ENCODE data around the gene GATA3.
A peak's percentile ranks its signal among the peaks of the same experiment; 100 is the strongest.

GATA3 gene

GRCh38 chr10:8049045-8049864 lies 5.2 kb upstream of the GATA3 start:
- Histone ChIP-seq H3K4me1 (ENCODE audit: control insufficient read depth, insufficient read depth, low read length) (peaks cover 46% of the 10 kb centered on the region), H3K4me3 (ENCODE audit: low read length) (peak overlapping the region; percentile 66)

GRCh38 chr10:8049865-8050555 lies 4.5 kb upstream of the GATA3 start:
- peaks cover 41% of the 10 kb centered on the region for H3K4me1 ChIP-seq (ENCODE audit: control insufficient read depth, insufficient read depth, low read length)
- no peaks in the 10 kb centered on the region for H3K9me3 ChIP-seq (replicated peaks; ENCODE audit: low read length)
- H3K9ac ChIP-seq (ENCODE audit: low read depth, low read length): no peak overlapping the region

More at GRCh38 chr10:8049045-8049864, 5.2 kb upstream of the GATA3 start:
- Histone ChIP-seq H3K9me3 (replicated peaks; ENCODE audit: low read length) (no peaks in the 10 kb centered on the region), H3K27me3 (ENCODE audit: control insufficient read depth, insufficient read depth, low read length) (peaks cover 88% of the 10 kb centered on the region), H3K9ac (ENCODE audit: low read depth, low read length) (no peak overlapping the region), H3K36me3 (ENCODE audit: insufficient read depth, low read length) (no peaks in the 10 kb centered on the region), H3K4me2 (ENCODE audit: low read length) (peak overlapping the region; percentile 97)

GRCh38 chr10:8050556-8051108 lies 3.9 kb upstream of the GATA3 start:
- Histone ChIP-seq H3K27me3 (ENCODE audit: control insufficient read depth, insufficient read depth, low read length) (peaks cover 74% of the 10 kb centered on the region), H3K4me1 (ENCODE audit: control insufficient read depth, insufficient read depth, low read length) (peaks cover 37% of the 10 kb centered on the region)

More at GRCh38 chr10:8049865-8050555, 4.5 kb upstream of the GATA3 start:
- H3K36me3 ChIP-seq (ENCODE audit: insufficient read depth, low read length): no peaks in the 10 kb centered on the region
- H3K27me3 ChIP-seq (ENCODE audit: control insufficient read depth, insufficient read depth, low read length): peaks cover 81% of the 10 kb centered on the region
- H3K4me2 ChIP-seq (ENCODE audit: low read length): peak overlapping the region; percentile 97
- peak overlapping the region; percentile 66 for H3K4me3 ChIP-seq (ENCODE audit: low read length)

GRCh38 chr10:8051109-8051821 lies 3.2 kb upstream of the GATA3 start:
- H3K9me3 ChIP-seq (replicated peaks; ENCODE audit: low read length): no peaks in the 10 kb centered on the region
- peaks cover 35% of the 10 kb centered on the region for H3K4me1 ChIP-seq (ENCODE audit: control insufficient read depth, insufficient read depth, low read length)
- peaks cover 68% of the 10 kb centered on the region for H3K27me3 ChIP-seq (ENCODE audit: control insufficient read depth, insufficient read depth, low read length)
- H3K36me3 ChIP-seq (ENCODE audit: insufficient read depth, low read length): no peaks in the 10 kb centered on the region
- H3K4me3 ChIP-seq (ENCODE audit: low read length): no peak overlapping the region
- H3K4me2 ChIP-seq (ENCODE audit: low read length): peak overlapping the region; percentile 97
- no peak overlapping the region for H3K9ac ChIP-seq (ENCODE audit: low read depth, low read length)

More at GRCh38 chr10:8050556-8051108, 3.9 kb upstream of the GATA3 start:
- no peaks in the 10 kb centered on the region for H3K9me3 ChIP-seq (replicated peaks; ENCODE audit: low read length)
- no peaks in the 10 kb centered on the region for H3K36me3 ChIP-seq (ENCODE audit: insufficient read depth, low read length)
- peak overlapping the region; percentile 97 for H3K4me2 ChIP-seq (ENCODE audit: low read length)
- no peak overlapping the region for H3K9ac ChIP-seq (ENCODE audit: low read depth, low read length)
- H3K4me3 ChIP-seq (ENCODE audit: low read length): peak overlapping the region; percentile 66

- Histone ChIP-seq H3K36me3 (ENCODE audit: insufficient read depth, low read length) (no peaks in the 10 kb centered on the region), H3K4me3 (ENCODE audit: low read length) (no peak overlapping the region), H3K9ac (ENCODE audit: low read depth, low read length) (no peak overlapping the region), H3K9me3 (replicated peaks; ENCODE audit: low read length) (no peaks in the 10 kb centered on the region), H3K4me1 (ENCODE audit: control insufficient read depth, insufficient read depth, low read length) (peaks cover 35% of the 10 kb centered on the region), H3K4me2 (ENCODE audit: low read length) (peak overlapping the region; percentile 90), H3K27me3 (ENCODE audit: control insufficient read depth, insufficient read depth, low read length) (peaks cover 62% of the 10 kb centered on the region)
These were observed 2.6 kb upstream of the GATA3 start for GRCh38 chr10:8051851-8052257.

- Histone ChIP-seq H3K4me1 (ENCODE audit: control insufficient read depth, insufficient read depth, low read length) (peaks cover 35% of the 10 kb centered on the region), H3K4me3 (ENCODE audit: low read length) (no peak overlapping the region), H3K9me3 (replicated peaks; ENCODE audit: low read length) (no peaks in the 10 kb centered on the region), H3K36me3 (ENCODE audit: insufficient read depth, low read length) (no peaks in the 10 kb centered on the region), H3K4me2 (ENCODE audit: low read length) (peak overlapping the region; percentile 90), H3K9ac (ENCODE audit: low read depth, low read length) (no peak overlapping the region), H3K27me3 (ENCODE audit: control insufficient read depth, insufficient read depth, low read length) (peaks cover 56% of the 10 kb centered on the region)
These were observed 2.0 kb upstream of the GATA3 start for GRCh38 chr10:8052341-8052955.

GRCh38 chr10:8052956-8053445 lies 1.5 kb upstream of the GATA3 start:
- no peaks in the 10 kb centered on the region for H3K36me3 ChIP-seq (ENCODE audit: insufficient read depth, low read length)
- no peaks in the 10 kb centered on the region for H3K9me3 ChIP-seq (replicated peaks; ENCODE audit: low read length)
- peaks cover 51% of the 10 kb centered on the region for H3K27me3 ChIP-seq (ENCODE audit: control insufficient read depth, insufficient read depth, low read length)
- H3K9ac ChIP-seq (ENCODE audit: low read depth, low read length): no peak overlapping the region
- H3K4me2 ChIP-seq (ENCODE audit: low read length): peak overlapping the region; percentile 90
- peak overlapping the region; percentile 78 for H3K4me3 ChIP-seq (ENCODE audit: low read length)
- H3K4me1 ChIP-seq (ENCODE audit: control insufficient read depth, insufficient read depth, low read length): peaks cover 35% of the 10 kb centered on the region

- H3K9ac ChIP-seq (ENCODE audit: low read depth, low read length): peak overlapping the region; percentile 21
- H3K9me3 ChIP-seq (replicated peaks; ENCODE audit: low read length): no peaks in the 10 kb centered on the region
- peak overlapping the region; percentile 78 for H3K4me3 ChIP-seq (ENCODE audit: low read length)
- H3K4me1 ChIP-seq (ENCODE audit: control insufficient read depth, insufficient read depth, low read length): peaks cover 36% of the 10 kb centered on the region
- H3K4me2 ChIP-seq (ENCODE audit: low read length): peak overlapping the region; percentile 90
- H3K27me3 ChIP-seq (ENCODE audit: control insufficient read depth, insufficient read depth, low read length): peaks cover 44% of the 10 kb centered on the region
- H3K36me3 ChIP-seq (ENCODE audit: insufficient read depth, low read length): peaks cover under 1% of the 10 kb centered on the region
These were observed 843 bp upstream of the GATA3 start for GRCh38 chr10:8053446-8054243.

- H3K4me3 ChIP-seq (ENCODE audit: low read length): peak overlapping the region; percentile 78
- peaks cover 37% of the 10 kb centered on the region for H3K4me1 ChIP-seq (ENCODE audit: control insufficient read depth, insufficient read depth, low read length)
- peak overlapping the region; percentile 21 for H3K9ac ChIP-seq (ENCODE audit: low read depth, low read length)
- no peaks in the 10 kb centered on the region for H3K9me3 ChIP-seq (replicated peaks; ENCODE audit: low read length)
- peak overlapping the region; percentile 90 for H3K4me2 ChIP-seq (ENCODE audit: low read length)
- peaks cover 40% of the 10 kb centered on the region for H3K27me3 ChIP-seq (ENCODE audit: control insufficient read depth, insufficient read depth, low read length)
- H3K36me3 ChIP-seq (ENCODE audit: insufficient read depth, low read length): peaks cover 6% of the 10 kb centered on the region
These were observed 319 bp upstream of the GATA3 start for GRCh38 chr10:8054244-8054493.
